Endodermal cell (in vitro differentiated cells): Measurements from ENCODE around the gene TLE2. TPM values are rescaled to one million over a fixed set of nuclear protein-coding genes. Genes with fewer than 3 reads are reported as not detected.
A peak's percentile ranks its signal among the peaks of the same experiment; 100 is the strongest.

Experiments used
- DNase-seq: peaks from one replicate; pipeline ENCODE4 v3.0.0-alpha.2; 2017
- H3K27ac ChIP-seq: 2 replicates; pipeline ENCODE4 v1.5.1; 2013; ENCODE audit warnings: mild to moderate bottlenecking, low read depth, low read length, moderate library complexity
- H3K27me3 ChIP-seq: 2 replicates; pipeline ENCODE4 v1.6.1; 2013; ENCODE audit warnings: mild to moderate bottlenecking, low read length, moderate library complexity; ENCODE audit not compliant: insufficient read depth, control insufficient read depth, poor library complexity, severe bottlenecking
- H3K36me3 ChIP-seq: 2 replicates; pipeline ENCODE4 v1.7.0; 2013; ENCODE audit warnings: mild to moderate bottlenecking, low read length, moderate library complexity; ENCODE audit not compliant: control insufficient read depth, insufficient read depth
- H3K4me1 ChIP-seq: one replicate; pipeline ENCODE4 v1.7.0; 2013; ENCODE audit warnings: low read length; ENCODE audit not compliant: control insufficient read depth, insufficient read depth
- H3K4me3 ChIP-seq: 2 replicates; pipeline ENCODE4 v1.5.1; 2013; ENCODE audit warnings: mild to moderate bottlenecking, low read length, moderate library complexity
- H3K9ac ChIP-seq: 2 replicates; pipeline ENCODE4 v1.6.1; 2013; ENCODE audit warnings: mild to moderate bottlenecking, low read length, moderate library complexity; ENCODE audit not compliant: poor library complexity, severe bottlenecking; ENCODE audit errors: extremely low read depth
- H3K9me3 ChIP-seq: 2 replicates; pipeline ENCODE4 v1.6.1; 2013; ENCODE audit warnings: mild to moderate bottlenecking, low read length, moderate library complexity; ENCODE audit not compliant: control insufficient read depth
- H3K27ac Mint-ChIP-seq: 2 replicates; pipeline ENCODE4 v1.8.0; 2020; ENCODE audit warnings: mixed read lengths
- H3K27me3 Mint-ChIP-seq: 2 replicates; pipeline ENCODE4 v1.8.0; 2021; ENCODE audit warnings: mild to moderate bottlenecking, mixed read lengths; ENCODE audit not compliant: insufficient read depth
- H3K36me3 Mint-ChIP-seq: 2 replicates; pipeline ENCODE4 v1.8.0; 2020; ENCODE audit warnings: low read depth, mixed read lengths
- H3K4me1 Mint-ChIP-seq: 2 replicates; pipeline ENCODE4 v1.8.0; 2020; ENCODE audit warnings: mixed read lengths
- H3K4me3 Mint-ChIP-seq: 2 replicates; pipeline ENCODE4 v1.8.0; 2020; ENCODE audit warnings: mild to moderate bottlenecking, moderate library complexity, mixed read lengths
- H3K9me3 Mint-ChIP-seq: 2 replicates; pipeline ENCODE4 v1.8.0; 2020; ENCODE audit warnings: mild to moderate bottlenecking, mixed read lengths
- WGBS, 2 experiments: methylation state at CpG; one replicate each; pipeline versions ENCODE4 v1.1.5 to v1.1.7; 2013; ENCODE audit warnings: missing lambda C conversion rate in 2 of 2, mixed read lengths in 1 of 2; ENCODE audit not compliant: insufficient coverage in 1 of 2, insufficient read length in 1 of 2; 5-methylcytosine and 5-hydroxymethylcytosine counted together
- long read RNA-seq, 4 experiments: library from polyadenylated mRNA in 2 of 4; library from RNA in 1 of 4; library from capped mRNA in 1 of 4; stranded (forward) in 3 of 4; unstranded in 1 of 4; transcript quantifications; one replicate each; pipeline ENCODE4 v2.0.0, GENCODE V29; 2020 to 2021; ENCODE audit warnings: inconsistent platforms in 1 of 4
- polyA plus RNA-seq, 2 experiments: library from polyadenylated mRNA; stranded (reverse); fragments of 50-300 nt; gene quantifications; one replicate each; pipeline ENCODE4 v1.2.3, GENCODE V29; 2013
- total RNA-seq, 2 donors: library from RNA; stranded (reverse); fragmentation: NEBNext Ultra II Directional in 1 of 2; extraction: Animal tissue kit (Norgen Biotek cat#: 25700) in 1 of 2; gene quantifications; 2 replicates in 1 of 2; 3 replicates in 1 of 2; pipeline ENCODE4 v1.2.1, GENCODE V29; 2021
- TF ChIP-seq, protein P1 (sequence below): fragments of 200-600 bp; sonication (generic); conservative IDR thresholded peaks from 2 replicates; pipeline ENCODE4 v1.5.0; 2021; ENCODE audit warnings: antibody characterized with exemption, mild to moderate bottlenecking

Gene TLE2
- total RNA-seq, result 10 to 100 TPM; 75.0 to 80.3 TPM
- 8.9 TPM for polyA plus RNA-seq (2013, experiment 1 of 2)
- polyA plus RNA-seq (2013, experiment 2 of 2), result 10.2 TPM
- long read RNA-seq, experiment 1, partial matches to known transcripts, result 10 of 27 reads
- long read RNA-seq, experiment 1, other reads (novel, unspliced or antisense), result 17 of 27 reads
- long read RNA-seq, experiment 2, partial matches to known transcripts, result 19 of 217 reads
- long read RNA-seq, experiment 2, other reads (novel, unspliced or antisense), result 198 of 217 reads
- long read RNA-seq, experiment 3, partial matches to known transcripts, result 28 of 101 reads
- long read RNA-seq, experiment 3, other reads (novel, unspliced or antisense), result 72 of 101 reads
- long read RNA-seq, experiment 4, partial matches to known transcripts, result 5 of 16 reads
- long read RNA-seq, experiment 4, other reads (novel, unspliced or antisense), result 11 of 16 reads

DNA sequence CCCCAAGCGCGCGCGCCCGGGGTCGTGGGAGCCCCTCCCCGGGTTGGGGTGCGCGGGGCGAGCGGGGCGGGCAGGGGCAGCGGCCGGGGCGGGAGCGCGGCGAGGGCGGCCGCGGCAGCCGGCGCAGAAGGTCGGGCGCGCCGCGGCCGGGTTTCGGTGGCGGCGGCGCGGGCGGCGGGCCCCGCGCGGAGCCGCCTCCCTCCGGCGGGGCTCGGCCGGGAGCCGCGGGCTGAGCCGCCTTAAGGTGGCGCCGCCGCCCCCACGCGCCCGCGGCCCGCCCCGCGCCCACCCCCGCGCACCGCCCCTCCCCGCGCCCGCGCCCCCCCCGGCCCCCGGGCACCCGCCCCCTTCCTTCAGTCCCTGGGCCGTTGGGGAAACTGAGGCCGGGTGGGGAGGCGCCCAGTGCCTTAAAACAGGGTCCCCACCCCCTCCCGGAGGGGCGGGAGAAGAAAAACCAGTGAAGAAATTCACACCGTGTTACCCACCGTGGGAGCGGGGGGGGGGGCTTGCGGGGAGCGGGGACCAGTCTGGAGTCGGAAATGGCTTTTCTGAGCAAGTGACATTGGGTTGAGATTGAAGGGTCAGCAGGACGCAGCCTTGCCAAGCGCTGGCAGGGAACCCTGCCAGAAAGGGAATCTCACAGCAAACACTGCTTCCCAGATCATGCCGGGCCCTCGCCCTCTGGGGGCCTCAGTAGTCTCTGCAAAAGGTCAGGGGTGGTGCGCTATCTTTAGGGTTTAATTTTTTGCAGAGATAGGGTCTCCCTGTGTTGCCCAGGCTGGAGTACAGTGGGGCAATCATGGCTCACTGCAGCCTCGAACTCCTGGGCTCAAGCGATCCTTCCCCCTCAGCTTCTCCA is at the start of gene TLE2:
TSS of gene TLE2 (minus strand) at position 216 of the 859 bp plus-strand sequence. CDS start 376 bp downstream, outside the sequence.
- H3K36me3 Mint-ChIP-seq, result no peaks in the 10 kb centered on the region
- peaks cover 28% of the 10 kb centered on the region for H3K4me1 Mint-ChIP-seq
- Histone ChIP-seq H3K27me3 (peaks cover 27% of the 10 kb centered on the region), H3K9me3 (no peaks in the 10 kb centered on the region), H3K4me3 (peak within 1 kb of the TSS; percentile 80), H3K27ac (no peak within 1 kb of the TSS), H3K36me3 (peaks cover 5% of the 10 kb centered on the region), H3K4me1 (peaks cover 8% of the 10 kb centered on the region), H3K9ac (peak within 1 kb of the TSS; percentile 11)
- peaks cover 73% of the 10 kb centered on the region for H3K27me3 Mint-ChIP-seq
- peak within 1 kb of the TSS; percentile 68 for H3K4me3 Mint-ChIP-seq
- H3K27ac Mint-ChIP-seq, result no peak within 1 kb of the TSS
- H3K9me3 Mint-ChIP-seq, result peaks cover 2% of the 10 kb centered on the region
- DNase-seq, result peak; percentile 70
- WGBS, 2 experiments, result 5 to 14% methylated on average over 11 to 80 of the region's 85 CpGs
- TF ChIP-seq, protein P1, sequence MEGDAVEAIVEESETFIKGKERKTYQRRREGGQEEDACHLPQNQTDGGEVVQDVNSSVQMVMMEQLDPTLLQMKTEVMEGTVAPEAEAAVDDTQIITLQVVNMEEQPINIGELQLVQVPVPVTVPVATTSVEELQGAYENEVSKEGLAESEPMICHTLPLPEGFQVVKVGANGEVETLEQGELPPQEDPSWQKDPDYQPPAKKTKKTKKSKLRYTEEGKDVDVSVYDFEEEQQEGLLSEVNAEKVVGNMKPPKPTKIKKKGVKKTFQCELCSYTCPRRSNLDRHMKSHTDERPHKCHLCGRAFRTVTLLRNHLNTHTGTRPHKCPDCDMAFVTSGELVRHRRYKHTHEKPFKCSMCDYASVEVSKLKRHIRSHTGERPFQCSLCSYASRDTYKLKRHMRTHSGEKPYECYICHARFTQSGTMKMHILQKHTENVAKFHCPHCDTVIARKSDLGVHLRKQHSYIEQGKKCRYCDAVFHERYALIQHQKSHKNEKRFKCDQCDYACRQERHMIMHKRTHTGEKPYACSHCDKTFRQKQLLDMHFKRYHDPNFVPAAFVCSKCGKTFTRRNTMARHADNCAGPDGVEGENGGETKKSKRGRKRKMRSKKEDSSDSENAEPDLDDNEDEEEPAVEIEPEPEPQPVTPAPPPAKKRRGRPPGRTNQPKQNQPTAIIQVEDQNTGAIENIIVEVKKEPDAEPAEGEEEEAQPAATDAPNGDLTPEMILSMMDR, result peak; percentile 50

DNA sequence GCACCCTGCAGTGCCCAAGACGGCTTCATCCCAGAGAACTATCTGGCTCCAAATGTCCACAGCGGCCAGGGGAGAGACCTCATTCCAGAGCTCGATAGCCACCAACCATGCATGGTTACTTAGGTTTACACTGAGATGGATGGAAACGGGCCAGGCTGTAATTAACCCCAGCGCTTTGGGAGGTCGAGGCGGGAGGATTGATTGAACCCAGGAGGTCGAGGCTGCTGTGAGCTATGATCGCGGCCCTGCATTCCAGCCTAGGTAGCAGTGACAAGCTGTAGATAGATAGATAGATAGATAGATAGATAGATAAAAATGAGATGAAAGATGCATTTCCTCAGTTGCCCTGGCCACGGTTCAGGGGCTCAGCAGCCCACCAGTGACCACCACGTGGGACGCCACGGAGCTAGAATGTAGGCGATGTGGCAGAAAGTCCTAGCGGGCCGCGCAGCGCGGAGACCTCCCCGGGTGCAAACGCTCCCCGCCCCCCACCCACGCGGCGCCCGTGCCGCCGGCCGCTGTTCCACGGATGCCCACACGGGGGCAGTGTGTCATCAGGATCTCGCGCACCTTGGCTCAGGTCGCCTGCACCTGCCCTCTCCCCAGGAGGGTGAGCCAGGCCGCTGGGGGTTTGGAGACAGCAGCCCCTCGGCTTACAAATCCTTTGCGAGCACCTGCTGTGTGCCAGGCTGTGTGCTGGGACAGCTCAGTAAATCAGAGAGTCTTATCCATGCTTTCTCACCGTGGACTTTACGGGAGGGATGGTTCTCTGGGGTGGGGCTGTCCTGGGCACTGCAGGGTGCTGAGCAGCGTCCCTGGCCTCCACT is 46.7 kb upstream of the TLE2 start:
- Mint-ChIP-seq H3K27ac (no peak overlapping the region), H3K4me1 (no peaks in the 10 kb centered on the region), H3K36me3 (no peaks in the 10 kb centered on the region), H3K9me3 (no peaks in the 10 kb centered on the region), H3K4me3 (no peak overlapping the region), H3K27me3 (peaks cover 13% of the 10 kb centered on the region)
- H3K9me3 ChIP-seq, result no peaks in the 10 kb centered on the region
- no peak overlapping the region for H3K27ac ChIP-seq
- 22 to 44% methylated on average over 14 to 41 of the region's 41 CpGs for WGBS, 2 experiments
- TF ChIP-seq, protein P1, result peak; percentile 90
- no peak overlapping the region for H3K9ac ChIP-seq
- peaks cover 6% of the 10 kb centered on the region for H3K27me3 ChIP-seq
- H3K4me1 ChIP-seq, result peaks cover 4% of the 10 kb centered on the region
- peak; percentile 91 for DNase-seq
- no peaks in the 10 kb centered on the region for H3K36me3 ChIP-seq
- peak overlapping the region; percentile 38 for H3K4me3 ChIP-seq
